ENCODE data around the gene PROZ.

DNA sequence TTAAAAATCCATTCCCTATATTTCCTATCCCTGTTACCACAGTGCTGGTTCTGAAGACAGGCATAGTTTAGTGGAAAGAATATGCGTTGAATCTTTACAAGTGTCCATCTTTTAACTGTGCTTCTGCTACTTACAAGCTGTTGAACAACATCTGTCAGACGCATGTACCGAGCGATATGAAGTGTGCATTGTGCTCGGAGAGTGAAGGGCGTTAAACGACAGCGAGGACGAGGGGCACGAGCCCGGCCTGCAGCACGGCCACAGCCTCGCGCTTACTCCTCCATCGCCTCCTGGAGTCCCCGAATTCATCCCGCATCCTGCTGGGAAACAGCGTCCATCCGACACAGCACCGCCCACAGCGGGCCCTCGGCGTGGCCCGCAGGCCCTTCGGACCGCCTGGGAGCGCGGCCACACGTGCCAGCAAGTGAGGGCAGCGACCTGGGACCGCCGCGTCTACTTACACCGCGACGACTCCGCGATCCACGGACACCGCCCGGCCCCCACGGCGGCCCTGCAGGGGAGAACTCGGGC, 49.5 kb downstream of the PROZ start:
- TF ChIP-seq, protein P1, sequence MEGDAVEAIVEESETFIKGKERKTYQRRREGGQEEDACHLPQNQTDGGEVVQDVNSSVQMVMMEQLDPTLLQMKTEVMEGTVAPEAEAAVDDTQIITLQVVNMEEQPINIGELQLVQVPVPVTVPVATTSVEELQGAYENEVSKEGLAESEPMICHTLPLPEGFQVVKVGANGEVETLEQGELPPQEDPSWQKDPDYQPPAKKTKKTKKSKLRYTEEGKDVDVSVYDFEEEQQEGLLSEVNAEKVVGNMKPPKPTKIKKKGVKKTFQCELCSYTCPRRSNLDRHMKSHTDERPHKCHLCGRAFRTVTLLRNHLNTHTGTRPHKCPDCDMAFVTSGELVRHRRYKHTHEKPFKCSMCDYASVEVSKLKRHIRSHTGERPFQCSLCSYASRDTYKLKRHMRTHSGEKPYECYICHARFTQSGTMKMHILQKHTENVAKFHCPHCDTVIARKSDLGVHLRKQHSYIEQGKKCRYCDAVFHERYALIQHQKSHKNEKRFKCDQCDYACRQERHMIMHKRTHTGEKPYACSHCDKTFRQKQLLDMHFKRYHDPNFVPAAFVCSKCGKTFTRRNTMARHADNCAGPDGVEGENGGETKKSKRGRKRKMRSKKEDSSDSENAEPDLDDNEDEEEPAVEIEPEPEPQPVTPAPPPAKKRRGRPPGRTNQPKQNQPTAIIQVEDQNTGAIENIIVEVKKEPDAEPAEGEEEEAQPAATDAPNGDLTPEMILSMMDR (IDR thresholded peaks at IDR 0.05; ENCODE audit: low read length) = no peak
- no peak for TF ChIP-seq EZH2phosphoT487 (IDR thresholded peaks at IDR 0.05; ENCODE audit: low read length)
- no peak for TF ChIP-seq EZH2 (optimal IDR thresholded peaks at IDR 0.05; ENCODE audit: low read depth, low read length)

All from MM.1S (cell line).